GM12878 (cell line): ENCODE data around the gene FNDC8. TPM values are rescaled to one million over a fixed set of nuclear protein-coding genes. Genes with fewer than 3 reads are reported as not detected.

ENCODE experiments used
- BHLHE40 ChIP-seq, 2 experiments: fragments of 450-650 bp in 1 of 2; IDR thresholded peaks; 2 replicates each; pipeline ENCODE4 v1.6.1; 2011 to 2017; ENCODE audit warnings: low read depth in 2 of 2, borderline replicate concordance in 1 of 2, improper control_type of control experiment in 1 of 2, low read length in 1 of 2, mild to moderate bottlenecking in 1 of 2
- CBFB ChIP-seq: IDR thresholded peaks from 2 replicates; pipeline ENCODE4 v1.6.1; 2016; ENCODE audit warnings: antibody characterized with exemption, low read depth
- CEBPB ChIP-seq, 2 experiments: fragments of 150-350 bp in 1 of 2; IDR thresholded peaks; 2 replicates each; pipeline ENCODE4 v1.6.1; 2012 to 2014; ENCODE audit warnings: low read depth in 2 of 2, low read length in 2 of 2, borderline replicate concordance in 1 of 2, inconsistent platforms in 1 of 2
- EZH2 ChIP-seq: IDR thresholded peaks from 2 replicates; pipeline ENCODE4 v1.6.1; 2012; ENCODE audit warnings: low read depth, mild to moderate bottlenecking, control low read depth, inconsistent platforms, low read length, borderline replicate concordance; ENCODE audit not compliant: control insufficient read depth
- GATAD2B ChIP-seq: fragments of 450-650 bp; conservative IDR thresholded peaks from 2 replicates; pipeline ENCODE4 v1.6.1; 2017; ENCODE audit warnings: low read depth, mild to moderate bottlenecking, moderate library complexity
- HDGF ChIP-seq: fragments of 450-650 bp; IDR thresholded peaks from 2 replicates; pipeline ENCODE4 v1.6.1; 2016; ENCODE audit warnings: antibody characterized with exemption
- IKZF1 ChIP-seq: fragments of 450-650 bp; conservative IDR thresholded peaks from 2 replicates; pipeline ENCODE4 v1.6.1; 2017; ENCODE audit warnings: antibody characterized with exemption, mild to moderate bottlenecking
- IKZF2 ChIP-seq, 2 experiments: fragments of 450-650 bp; IDR thresholded peaks; 2 replicates each; pipeline ENCODE4 v1.6.1; 2017; ENCODE audit warnings: mild to moderate bottlenecking in 2 of 2, moderate library complexity in 2 of 2
- KLF5 ChIP-seq: fragments of 450-650 bp; IDR thresholded peaks from 2 replicates; pipeline ENCODE4 v1.6.1; 2014; ENCODE audit warnings: mild to moderate bottlenecking; ENCODE audit not compliant: partially characterized antibody
- NR2C1 ChIP-seq: fragments of 450-650 bp; IDR thresholded peaks from 2 replicates; pipeline ENCODE4 v1.6.1; 2017; ENCODE audit warnings: antibody characterized with exemption, mild to moderate bottlenecking, moderate library complexity
- NR2C2 ChIP-seq: IDR thresholded peaks from 2 replicates; pipeline ENCODE4 v1.6.1; 2011; ENCODE audit warnings: borderline replicate concordance, low read depth; ENCODE audit not compliant: control insufficient read depth, insufficient read length
- PML ChIP-seq: IDR thresholded peaks from 2 replicates; pipeline ENCODE4 v1.6.1; 2012; ENCODE audit warnings: low read length, inconsistent platforms
- POLR2A ChIP-seq: IDR thresholded peaks from 2 replicates; pipeline ENCODE4 v1.6.1; 2011; ENCODE audit warnings: low read depth, mild to moderate bottlenecking, low read length
- POLR2AphosphoS5 ChIP-seq: IDR thresholded peaks from 2 replicates; pipeline ENCODE4 v1.6.1; 2011; ENCODE audit warnings: mild to moderate bottlenecking, low read length, inconsistent platforms
- RFX5 ChIP-seq: IDR thresholded peaks from 2 replicates; pipeline ENCODE4 v1.6.1; 2011; ENCODE audit warnings: low read depth, low read length, improper control_type of control experiment
- RUNX3 ChIP-seq: IDR thresholded peaks from 2 replicates; pipeline ENCODE4 v1.6.1; 2012; ENCODE audit warnings: low read length, inconsistent platforms
- SKIL ChIP-seq: fragments of 450-650 bp; IDR thresholded peaks from 2 replicates; pipeline ENCODE4 v1.6.1; 2017; ENCODE audit warnings: mild to moderate bottlenecking, low read depth, inconsistent platforms; ENCODE audit not compliant: poor library complexity, severe bottlenecking
- SMAD1 ChIP-seq: fragments of 450-650 bp; IDR thresholded peaks from 2 replicates; pipeline ENCODE4 v1.6.1; 2018; ENCODE audit warnings: mild to moderate bottlenecking, low read depth; ENCODE audit not compliant: partially characterized antibody
- SMAD5 ChIP-seq: IDR thresholded peaks from 2 replicates; pipeline ENCODE4 v1.6.1; 2016; ENCODE audit warnings: antibody characterized with exemption, low read depth
- TAF1 ChIP-seq: IDR thresholded peaks from 2 replicates; pipeline ENCODE4 v1.6.1; 2011; ENCODE audit warnings: mild to moderate bottlenecking, low read depth, low read length, borderline replicate concordance
- TCF7 ChIP-seq: IDR thresholded peaks from 2 replicates; pipeline ENCODE4 v1.6.1; 2014; ENCODE audit warnings: antibody characterized with exemption, borderline replicate concordance
- YY1 ChIP-seq: IDR thresholded peaks from 2 replicates; pipeline ENCODE4 v1.6.1; 2011; ENCODE audit warnings: low read depth, mild to moderate bottlenecking, low read length
- ZBTB40 ChIP-seq: fragments of 450-650 bp; IDR thresholded peaks from 2 replicates; pipeline ENCODE4 v1.6.1; 2016; ENCODE audit warnings: mild to moderate bottlenecking, moderate library complexity, borderline replicate concordance
- polyA plus RNA-seq, 11 experiments: library from polyadenylated mRNA; depleted of rRNA in 4 of 11; unstranded in 6 of 11; stranded (reverse) in 5 of 11; fragments of >200 nt; fragmentation: Nextera tagmentation in 4 of 11; fragmentation: Illumina TruSeq in 1 of 11; extraction: Ambion mirVana in 4 of 11; extraction: Trizol in 1 of 11; gene quantifications; 1 replicate in 1 of 11; 2 replicates in 10 of 11; pipeline versions ENCODE4 v1.2.1 to v1.2.3, GENCODE V29; 2011 to 2016; ENCODE audit warnings: inconsistent platforms in 2 of 11, missing spikeins in 2 of 11, low read depth in 1 of 11
- total RNA-seq, 4 experiments: library from RNA; depleted of rRNA in 3 of 4; stranded (reverse); fragments of >200 nt in 3 of 4; fragmentation: Illumina TruSeq in 1 of 4; extraction: Trizol in 1 of 4; gene quantifications; 2 replicates each; pipeline versions ENCODE4 v1.2.1 to v1.2.3, GENCODE V29; 2013 to 2021
- TF ChIP-seq, protein P1 (sequence below): IDR thresholded peaks from 2 replicates; pipeline ENCODE4 v1.6.1; 2012; ENCODE audit warnings: low read depth, low read length, improper control_type of control experiment

FNDC8 gene
- total and polyA plus RNA-seq, 10 of the 15 experiments (the other 5 are each of a cell fraction or from before 2014, with no cell fraction given), result 0.06 to 0.15 (median 0.11) TPM; not detected in 7

GRCh38 chr17:35088356-35088880 lies 33.0 kb upstream of the FNDC8 start (continued):
- TF ChIP-seq IKZF1 (peak; percentile 86), POLR2AphosphoS5 (peak; percentile 71; the same call in 1 of the 2 replicates), RUNX3 (no peak), ZBTB40 (no peak), IKZF2 (IDR thresholded peaks at IDR 0.05) (peak; percentile 75 to 82), TAF1 (0 out of 2 replicates have a peak, but pooled peaks have one; percentile 50), HDGF (peak; percentile 59; the same call in 1 of the 2 replicates), POLR2A (peak; percentile 81), TCF7 (no peak), SKIL (peak; percentile 39), SMAD5 (peak; percentile 59; the same call in 1 of the 2 replicates), GATAD2B (no peak), EZH2 (no peak), BHLHE40 (IDR thresholded peaks at IDR 0.05; ENCODE audit: borderline replicate concordance in 1 of 2, low read depth in 2 of 2, low read length in 1 of 2) (0 out of 4 replicates have a peak, but pooled peaks of 1 of the 2 experiments have one; percentile 31), RFX5 (0 out of 2 replicates have a peak, but pooled peaks have one; percentile 54), PML (0 out of 2 replicates have a peak, but pooled peaks have one; percentile 43), NR2C2 (no peak), YY1 (peak; percentile 42; the same call in 1 of the 2 replicates), KLF5 (peak; percentile 4), SMAD1 (peak; percentile 77), CBFB (peak; percentile 72; the same call in 1 of the 2 replicates), NR2C1 (no peak), CEBPB (IDR thresholded peaks at IDR 0.05; ENCODE audit: borderline replicate concordance in 1 of 2, low read depth in 2 of 2, low read length in 2 of 2) (no peak)
- TF ChIP-seq, protein P1, sequence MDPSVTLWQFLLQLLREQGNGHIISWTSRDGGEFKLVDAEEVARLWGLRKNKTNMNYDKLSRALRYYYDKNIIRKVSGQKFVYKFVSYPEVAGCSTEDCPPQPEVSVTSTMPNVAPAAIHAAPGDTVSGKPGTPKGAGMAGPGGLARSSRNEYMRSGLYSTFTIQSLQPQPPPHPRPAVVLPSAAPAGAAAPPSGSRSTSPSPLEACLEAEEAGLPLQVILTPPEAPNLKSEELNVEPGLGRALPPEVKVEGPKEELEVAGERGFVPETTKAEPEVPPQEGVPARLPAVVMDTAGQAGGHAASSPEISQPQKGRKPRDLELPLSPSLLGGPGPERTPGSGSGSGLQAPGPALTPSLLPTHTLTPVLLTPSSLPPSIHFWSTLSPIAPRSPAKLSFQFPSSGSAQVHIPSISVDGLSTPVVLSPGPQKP, result no peak
- TF ChIP-seq, all 136 proteins: peak for 23
